NCI-H510A (cell line): ENCODE data around the gene NPAS3.
A peak's percentile ranks its signal among the peaks of the same experiment; 100 is the strongest.

Source experiments
- DNase-seq: peaks from one replicate; lab custom pipeline; 2025; lab: John Stamatoyannopoulos, UW

NPAS3 gene

GRCh38 chr14:33332497-33332896 is 393.8 kb downstream of the NPAS3 start:
- DNase-seq = no peak

- no peak for DNase-seq
Observed at GRCh38 chr14:33335366-33335765, 396.7 kb downstream of the NPAS3 start.

- no peak for DNase-seq
Observed at GRCh38 chr14:33342299-33342974, 403.8 kb downstream of the NPAS3 start.

- DNase-seq = no peak
Observed at GRCh38 chr14:33343016-33343415, 404.3 kb downstream of the NPAS3 start.

- DNase-seq = no peak
Observed at GRCh38 chr14:33347796-33348195, 409.1 kb downstream of the NPAS3 start.

- no peak for DNase-seq
Observed at GRCh38 chr14:33348510-33348909, 409.8 kb downstream of the NPAS3 start.

- DNase-seq = peak; percentile 23
Observed at GRCh38 chr14:33349871-33350270, 411.2 kb downstream of the NPAS3 start.

GRCh38 chr14:33350366-33350990 is 411.8 kb downstream of the NPAS3 start:
- no peak for DNase-seq

- no peak for DNase-seq
Observed at GRCh38 chr14:33352821-33353220, 414.1 kb downstream of the NPAS3 start.

- no peak for DNase-seq
Observed at GRCh38 chr14:33356181-33356580, 417.5 kb downstream of the NPAS3 start.

GRCh38 chr14:33357225-33358010 is 418.7 kb downstream of the NPAS3 start:
- DNase-seq = peak; percentile 16

- no peak for DNase-seq
Observed at GRCh38 chr14:33359288-33359881, 420.7 kb downstream of the NPAS3 start.

GRCh38 chr14:33362934-33363333 is 424.3 kb downstream of the NPAS3 start:
- no peak for DNase-seq

- DNase-seq = no peak
Observed at GRCh38 chr14:33363682-33364081, 425.0 kb downstream of the NPAS3 start.

GRCh38 chr14:33364466-33364865 is 425.8 kb downstream of the NPAS3 start:
- DNase-seq = no peak

- DNase-seq = no peak
Observed at GRCh38 chr14:33369041-33369440, 430.4 kb downstream of the NPAS3 start.

- no peak for DNase-seq
Observed at GRCh38 chr14:33369972-33370371, 431.3 kb downstream of the NPAS3 start.

GRCh38 chr14:33370426-33370825 is 431.7 kb downstream of the NPAS3 start:
- DNase-seq = no peak

- DNase-seq = no peak
Observed at GRCh38 chr14:33375196-33375595, 436.5 kb downstream of the NPAS3 start.

GRCh38 chr14:33375786-33376185 is 437.1 kb downstream of the NPAS3 start:
- DNase-seq = no peak

GRCh38 chr14:33376510-33376909 is 437.8 kb downstream of the NPAS3 start:
- no peak for DNase-seq

- no peak for DNase-seq
Observed at GRCh38 chr14:33377596-33378390, 439.1 kb downstream of the NPAS3 start.
